Fibroblast of the aortic adventitia (primary cell): ENCODE results near the gene SPATC1L. TPM values are rescaled to one million over a fixed set of nuclear protein-coding genes. Genes with fewer than 3 reads are reported as not detected.
"Not testable (repeated sequence)": the region's sequence is repeated elsewhere in the genome, so short reads cannot be mapped to it uniquely, and the experiment has no call there.

ENCODE experiments used
- DNase-seq: peaks from one replicate; pipeline ENCODE4 v3.0.0-alpha.2; 2010; ENCODE audit warnings: low read depth
- H3K4me3 ChIP-seq: 2 replicates; pipeline ENCODE4 v1.5.1; 2011; ENCODE audit warnings: low read depth, mild to moderate bottlenecking, control low read depth, low read length, moderate library complexity
- CTCF ChIP-seq: IDR thresholded peaks from 2 replicates; pipeline ENCODE4 v1.5.1; 2011; ENCODE audit warnings: mild to moderate bottlenecking, low read length, control low read depth, inconsistent platforms; ENCODE audit not compliant: insufficient read depth
- total RNA-seq: library from RNA; depleted of rRNA; stranded (reverse); fragments of >200 nt; gene quantifications from 2 replicates; pipeline ENCODE4 v1.2.3, GENCODE V29; 2012; ENCODE audit warnings: low replicate concordance

SPATC1L gene
- total RNA-seq, 1 donor, result 9.4 TPM

GRCh38 chr21:46145840-46146691 is 38.2 kb downstream of the SPATC1L start:
- no peak for TF ChIP-seq CTCF
- no peak for DNase-seq
- H3K4me3 ChIP-seq, result no peak overlapping the region

GRCh38 chr21:46145159-46145839 is 39.0 kb downstream of the SPATC1L start:
- H3K4me3 ChIP-seq, result no peak overlapping the region
- TF ChIP-seq CTCF, result no peak
- DNase-seq, result no peak

DNA sequence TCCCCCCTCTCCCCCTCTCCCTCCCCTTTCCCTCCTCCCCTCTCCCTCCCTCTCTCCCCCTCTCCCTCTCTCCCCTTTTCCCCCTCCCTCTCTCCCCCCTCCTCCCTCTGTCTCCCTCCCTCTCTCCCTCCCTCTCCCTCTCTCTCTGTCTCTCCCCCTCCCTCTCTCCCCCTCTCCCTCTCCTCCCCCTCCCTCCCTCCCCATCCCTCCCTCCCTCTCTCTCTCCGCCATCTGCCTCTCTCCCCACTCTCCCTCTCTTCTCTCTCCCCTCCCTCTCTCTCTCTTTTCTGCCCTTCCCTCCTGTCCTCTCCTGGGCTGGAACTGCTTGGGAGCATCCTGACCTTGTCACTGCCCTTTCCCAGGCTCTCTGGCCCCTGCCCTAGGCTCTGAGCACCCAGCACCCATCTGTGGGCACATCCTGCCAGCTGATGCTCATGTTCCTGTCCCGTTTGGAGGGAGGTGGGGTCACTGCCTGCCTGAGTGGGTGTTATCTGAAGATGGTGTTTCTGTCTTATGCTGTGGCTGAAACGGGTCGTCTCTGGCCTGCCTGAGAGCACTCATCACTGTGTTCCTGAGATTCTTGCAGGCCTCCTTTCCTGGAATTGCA is 39.7 kb downstream of the SPATC1L start:
- no peak overlapping the region for H3K4me3 ChIP-seq
- no peak for DNase-seq
- TF ChIP-seq CTCF, result no peak

GRCh38 chr21:46142582-46143473 is 41.4 kb downstream of the SPATC1L start:
- DNase-seq, result no peak
- TF ChIP-seq CTCF, result no peak
- H3K4me3 ChIP-seq, result no peak overlapping the region

GRCh38 chr21:46141767-46142581 is 42.3 kb downstream of the SPATC1L start:
- no peak for DNase-seq
- H3K4me3 ChIP-seq, result no peak overlapping the region
- TF ChIP-seq CTCF, result no peak

DNA sequence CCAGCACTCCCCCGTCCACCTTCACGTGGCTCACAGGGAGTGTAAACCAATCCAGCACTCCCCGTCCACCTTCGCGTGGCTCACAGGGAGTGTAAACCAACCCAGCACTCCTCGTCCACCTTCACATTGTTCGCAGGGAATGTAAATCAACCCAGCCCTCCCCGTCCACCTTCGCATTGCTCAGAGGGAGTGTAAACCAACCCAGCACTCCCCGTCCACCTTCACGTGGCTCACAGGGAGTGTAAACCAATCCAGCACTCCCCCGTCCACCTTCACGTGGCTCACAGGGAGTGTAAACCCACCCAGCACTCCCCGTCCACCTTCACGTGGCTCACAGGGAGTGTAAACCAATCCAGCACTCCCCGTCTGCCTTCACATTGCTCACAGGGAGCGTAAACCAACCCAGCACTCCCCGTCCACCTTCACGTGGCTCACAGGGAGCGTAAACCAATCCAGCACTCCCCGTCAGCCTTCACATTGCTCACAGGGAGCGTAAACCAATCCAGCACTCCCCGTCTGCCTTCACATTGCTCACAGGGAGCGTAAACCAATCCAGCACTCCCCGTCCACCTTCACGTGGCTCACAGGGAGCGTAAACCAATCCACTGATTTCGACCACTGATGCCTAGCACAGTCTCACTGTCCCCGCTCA is 43.8 kb downstream of the SPATC1L start:
- H3K4me3 ChIP-seq, DNase-seq: not testable (repeated sequence)
